Measurements from ENCODE around the gene EDA.

Gene EDA

GRCh38 chrX:69741721-69742120, 125.8 kb downstream of the EDA start:
- TF ChIP-seq YY1 (IDR thresholded peaks at IDR 0.05; ENCODE audit: low read depth) = no peak
- no peak for TF ChIP-seq MAX (IDR thresholded peaks at IDR 0.05)
- no peak for TF ChIP-seq RAD21 (IDR thresholded peaks at IDR 0.05; ENCODE audit: low read depth)
- TF ChIP-seq TAF1 (IDR thresholded peaks at IDR 0.05; ENCODE audit: low read depth) = no peak
- TF ChIP-seq EP300 (IDR thresholded peaks at IDR 0.05; ENCODE audit: borderline replicate concordance) = no peak
- TF ChIP-seq FOXM1 (IDR thresholded peaks at IDR 0.05; ENCODE audit: borderline replicate concordance, low read depth) = no peak
- TF ChIP-seq TEAD4 (IDR thresholded peaks at IDR 0.05) = no peak
- no peak for TF ChIP-seq REST (IDR thresholded peaks at IDR 0.05; ENCODE audit: low read depth)
- no peak for TF ChIP-seq USF1 (IDR thresholded peaks at IDR 0.05)
- no peak for TF ChIP-seq CEBPB (IDR thresholded peaks at IDR 0.05)
- TF ChIP-seq EGR1 (IDR thresholded peaks at IDR 0.05) = no peak
- no peak for TF ChIP-seq TCF12 (IDR thresholded peaks at IDR 0.05; ENCODE audit: low read depth)
- TF ChIP-seq CREB1 (IDR thresholded peaks at IDR 0.05; ENCODE audit: low read depth) = no peak
- TF ChIP-seq NFIC (IDR thresholded peaks at IDR 0.05) = no peak
- TF ChIP-seq ZBTB7A (IDR thresholded peaks at IDR 0.05; ENCODE audit: low read depth) = no peak

- no peak for TF ChIP-seq ZBTB7A (IDR thresholded peaks at IDR 0.05; ENCODE audit: low read depth)
- TF ChIP-seq TAF1 (IDR thresholded peaks at IDR 0.05; ENCODE audit: low read depth) = no peak
- no peak for TF ChIP-seq EP300 (IDR thresholded peaks at IDR 0.05; ENCODE audit: borderline replicate concordance)
- no peak for TF ChIP-seq FOXM1 (IDR thresholded peaks at IDR 0.05; ENCODE audit: borderline replicate concordance, low read depth)
- no peak for TF ChIP-seq EGR1 (IDR thresholded peaks at IDR 0.05)
- TF ChIP-seq REST (IDR thresholded peaks at IDR 0.05; ENCODE audit: low read depth) = no peak
- TF ChIP-seq TCF12 (IDR thresholded peaks at IDR 0.05; ENCODE audit: low read depth) = no peak
- no peak for TF ChIP-seq RAD21 (IDR thresholded peaks at IDR 0.05; ENCODE audit: low read depth)
- TF ChIP-seq YY1 (IDR thresholded peaks at IDR 0.05; ENCODE audit: low read depth) = no peak
- no peak for TF ChIP-seq MAX (IDR thresholded peaks at IDR 0.05)
- TF ChIP-seq USF1 (IDR thresholded peaks at IDR 0.05) = no peak
These were observed 130.1 kb downstream of the EDA start for GRCh38 chrX:69746051-69746450.

- TF ChIP-seq MAX (IDR thresholded peaks at IDR 0.05) = no peak
These were observed 132.1 kb downstream of the EDA start for GRCh38 chrX:69748055-69748454.

- TF ChIP-seq NFIC (IDR thresholded peaks at IDR 0.05) (no peak), REST (IDR thresholded peaks at IDR 0.05; ENCODE audit: low read depth) (no peak)
These were observed 144.2 kb downstream of the EDA start for GRCh38 chrX:69759921-69760625.

GRCh38 chrX:69761633-69762032, 145.7 kb downstream of the EDA start:
- TF ChIP-seq ZBTB7A (IDR thresholded peaks at IDR 0.05; ENCODE audit: low read depth) = no peak
